ENCODE measurements around the gene PPY.

Gene PPY

GRCh38 chr17:43905985-43906852 is 36.1 kb downstream of the PPY start:
- Histone ChIP-seq H3K36me3 (ENCODE audit: insufficient read depth, low read length) (no peaks in the 10 kb centered on the region), H3K9me3 (ENCODE audit: insufficient read depth, low read length, severe bottlenecking) (no peaks in the 10 kb centered on the region), H3K79me2 (ENCODE audit: insufficient read depth, low read length) (no peaks in the 10 kb centered on the region), H3K27ac (ENCODE audit: low read length) (no peak overlapping the region), H2AFZ (ENCODE audit: low read depth, low read length) (no peak overlapping the region), H3K4me2 (ENCODE audit: insufficient read depth, low read length) (no peak overlapping the region), H4K20me1 (ENCODE audit: insufficient read depth, low read length) (0 out of 2 replicates have a peak, but pooled peaks cover 16% of the 10 kb centered on the region), H3K4me3 (ENCODE audit: low read depth in 1 of 2, low read length in 2 of 2) (no peak overlapping the region), H3K27me3 (ENCODE audit: insufficient read depth, low read length, poor library complexity) (peaks cover 55% of the 10 kb centered on the region), H3K4me1 (ENCODE audit: insufficient read depth, low read length) (no peaks in the 10 kb centered on the region), H3K9ac (ENCODE audit: low read depth, low read length) (no peak overlapping the region)
- no peak for TF ChIP-seq CTCF (IDR thresholded peaks at IDR 0.05; ENCODE audit: borderline replicate concordance, extremely low read depth, low read length, poor library complexity, severe bottlenecking)
- no peak for TF ChIP-seq EZH2 (IDR thresholded peaks at IDR 0.05; ENCODE audit: borderline replicate concordance, low read depth, low read length, severe bottlenecking)
- no peak for ATAC-seq (ENCODE audit: insufficient read depth, low read depth)
- DNase-seq = no peak

- H3K36me3 ChIP-seq (ENCODE audit: insufficient read depth, low read length) = no peaks in the 10 kb centered on the region
- H3K9me3 ChIP-seq (ENCODE audit: insufficient read depth, low read length, severe bottlenecking) = no peaks in the 10 kb centered on the region
- H3K79me2 ChIP-seq (ENCODE audit: insufficient read depth, low read length) = no peaks in the 10 kb centered on the region
- no peak overlapping the region for H3K4me3 ChIP-seq (ENCODE audit: low read depth in 1 of 2, low read length in 2 of 2)
- no peak overlapping the region for H3K9ac ChIP-seq (ENCODE audit: low read depth, low read length)
- no peak overlapping the region for H2AFZ ChIP-seq (ENCODE audit: low read depth, low read length)
- H3K27me3 ChIP-seq (ENCODE audit: insufficient read depth, low read length, poor library complexity) = peaks cover 59% of the 10 kb centered on the region
- TF ChIP-seq CTCF (IDR thresholded peaks at IDR 0.05; ENCODE audit: borderline replicate concordance, extremely low read depth, low read length, poor library complexity, severe bottlenecking) = no peak
- TF ChIP-seq EZH2 (IDR thresholded peaks at IDR 0.05; ENCODE audit: borderline replicate concordance, low read depth, low read length, severe bottlenecking) = no peak
- no peaks in the 10 kb centered on the region for H3K4me1 ChIP-seq (ENCODE audit: insufficient read depth, low read length)
- no peak overlapping the region for H3K4me2 ChIP-seq (ENCODE audit: insufficient read depth, low read length)
- no peak overlapping the region for H3K27ac ChIP-seq (ENCODE audit: low read length)
- DNase-seq (no peak), ATAC-seq (ENCODE audit: insufficient read depth, low read depth) (no peak)
- H4K20me1 ChIP-seq (ENCODE audit: insufficient read depth, low read length) = 0 out of 2 replicates have a peak, but pooled peaks cover 21% of the 10 kb centered on the region
Measured at GRCh38 chr17:43905400-43905984, 36.8 kb downstream of the PPY start.

- Histone ChIP-seq H3K9me3 (ENCODE audit: insufficient read depth, low read length, severe bottlenecking) (no peaks in the 10 kb centered on the region), H3K27me3 (ENCODE audit: insufficient read depth, low read length, poor library complexity) (peaks cover 44% of the 10 kb centered on the region), H3K27ac (ENCODE audit: low read length) (no peak overlapping the region), H2AFZ (ENCODE audit: low read depth, low read length) (no peak overlapping the region), H3K79me2 (ENCODE audit: insufficient read depth, low read length) (no peaks in the 10 kb centered on the region), H3K4me2 (ENCODE audit: insufficient read depth, low read length) (no peak overlapping the region), H3K9ac (ENCODE audit: low read depth, low read length) (no peak overlapping the region), H4K20me1 (ENCODE audit: insufficient read depth, low read length) (0 out of 2 replicates have a peak, but pooled peaks cover 16% of the 10 kb centered on the region), H3K4me1 (ENCODE audit: insufficient read depth, low read length) (no peaks in the 10 kb centered on the region), H3K4me3 (ENCODE audit: low read depth in 1 of 2, low read length in 2 of 2) (no peak overlapping the region), H3K36me3 (ENCODE audit: insufficient read depth, low read length) (no peaks in the 10 kb centered on the region)
- TF ChIP-seq EZH2 (IDR thresholded peaks at IDR 0.05; ENCODE audit: borderline replicate concordance, low read depth, low read length, severe bottlenecking) (no peak), CTCF (IDR thresholded peaks at IDR 0.05; ENCODE audit: borderline replicate concordance, extremely low read depth, low read length, poor library complexity, severe bottlenecking) (no peak)
- DNase-seq (no peak), ATAC-seq (ENCODE audit: insufficient read depth, low read depth) (no peak)
Measured at GRCh38 chr17:43901861-43902589, 40.3 kb downstream of the PPY start.
